ENCODE data around the gene CDK6.

DNA sequence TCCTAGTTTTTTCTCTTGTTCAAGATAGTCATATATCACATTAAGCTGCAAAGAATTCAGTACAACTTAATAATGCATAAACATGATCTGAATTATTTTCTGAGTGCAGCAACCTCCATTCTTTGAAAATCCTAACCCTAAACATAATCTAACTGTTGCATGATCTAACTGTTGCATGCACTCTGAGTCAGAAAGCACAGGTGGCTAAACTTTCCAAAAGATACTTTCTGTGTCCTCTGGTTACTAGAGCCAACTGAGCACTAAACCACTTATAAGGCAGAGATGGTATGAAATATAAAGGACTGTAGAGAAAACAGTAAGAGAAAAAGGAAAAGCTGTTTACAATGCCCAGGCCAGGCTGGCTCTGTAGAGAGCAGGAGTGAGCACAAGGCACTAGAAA is 223.2 kb downstream of the CDK6 start:
- TF ChIP-seq, protein P1, sequence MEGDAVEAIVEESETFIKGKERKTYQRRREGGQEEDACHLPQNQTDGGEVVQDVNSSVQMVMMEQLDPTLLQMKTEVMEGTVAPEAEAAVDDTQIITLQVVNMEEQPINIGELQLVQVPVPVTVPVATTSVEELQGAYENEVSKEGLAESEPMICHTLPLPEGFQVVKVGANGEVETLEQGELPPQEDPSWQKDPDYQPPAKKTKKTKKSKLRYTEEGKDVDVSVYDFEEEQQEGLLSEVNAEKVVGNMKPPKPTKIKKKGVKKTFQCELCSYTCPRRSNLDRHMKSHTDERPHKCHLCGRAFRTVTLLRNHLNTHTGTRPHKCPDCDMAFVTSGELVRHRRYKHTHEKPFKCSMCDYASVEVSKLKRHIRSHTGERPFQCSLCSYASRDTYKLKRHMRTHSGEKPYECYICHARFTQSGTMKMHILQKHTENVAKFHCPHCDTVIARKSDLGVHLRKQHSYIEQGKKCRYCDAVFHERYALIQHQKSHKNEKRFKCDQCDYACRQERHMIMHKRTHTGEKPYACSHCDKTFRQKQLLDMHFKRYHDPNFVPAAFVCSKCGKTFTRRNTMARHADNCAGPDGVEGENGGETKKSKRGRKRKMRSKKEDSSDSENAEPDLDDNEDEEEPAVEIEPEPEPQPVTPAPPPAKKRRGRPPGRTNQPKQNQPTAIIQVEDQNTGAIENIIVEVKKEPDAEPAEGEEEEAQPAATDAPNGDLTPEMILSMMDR (IDR thresholded peaks at IDR 0.05): no peak
- TF ChIP-seq POLR2A (IDR thresholded peaks at IDR 0.05): no peak
- TF ChIP-seq POLR2AphosphoS5 (IDR thresholded peaks at IDR 0.05): no peak

Data from prostate gland (tissue), 2 donors.